C4-2B (cell line): ENCODE data around the gene PCDHGB2.
"Not testable (repeated sequence)": the region's sequence is repeated elsewhere in the genome, so short reads cannot be mapped to it uniquely, and the experiment has no call there.

Source experiments
- H3K27ac ChIP-seq: fragments of 450-650 bp; 2 replicates; pipeline ENCODE4 v1.5.1; 2017
- CTCF ChIP-seq: fragments of 450-650 bp; conservative IDR thresholded peaks from 2 replicates; pipeline ENCODE4 v1.5.1; 2017; ENCODE audit warnings: mild to moderate bottlenecking
- ZFX ChIP-seq: fragments of 450-650 bp; IDR thresholded peaks from 2 replicates; pipeline ENCODE4 v1.6.1; 2017

The PCDHGB2 gene

GRCh38 chr5:141359790-141360426, at the start of gene PCDHGB2:
TSS of gene PCDHGB2 (plus strand) at chr5:141359994. CDS start at chr5:141360136, 142 bp downstream.
- TF ChIP-seq ZFX (no peak), CTCF (peak; percentile 70)
- no peak within 1 kb of the TSS for H3K27ac ChIP-seq

GRCh38 chr5:141313711-141314110, 46.1 kb upstream of the PCDHGB2 start:
- TF ChIP-seq ZFX = no peak
- TF ChIP-seq CTCF = no peak
- H3K27ac ChIP-seq = no peak overlapping the region

- not testable (repeated sequence) for H3K27ac ChIP-seq
Observed at GRCh38 chr5:141316963-141317362, 42.8 kb upstream of the PCDHGB2 start.

GRCh38 chr5:141319202-141319601, 40.6 kb upstream of the PCDHGB2 start:
- no peak for TF ChIP-seq CTCF
- no peak for TF ChIP-seq ZFX
- H3K27ac ChIP-seq = no peak overlapping the region

GRCh38 chr5:141319699-141320098, 40.1 kb upstream of the PCDHGB2 start:
- no peak overlapping the region for H3K27ac ChIP-seq
- no peak for TF ChIP-seq ZFX
- no peak for TF ChIP-seq CTCF

GRCh38 chr5:141320225-141321169, 39.3 kb upstream of the PCDHGB2 start, which contains the start of gene TAF7:
TSS of gene TAF7 (minus strand) at chr5:141320784. CDS start at chr5:141320044, 740 bp downstream.
- peak within 1 kb of the TSS; percentile 60 for H3K27ac ChIP-seq
- TF ChIP-seq CTCF (peak; percentile 93), ZFX (peak; percentile 92)

- no peak for TF ChIP-seq CTCF
- TF ChIP-seq ZFX = no peak
- no peak overlapping the region for H3K27ac ChIP-seq
Observed at GRCh38 chr5:141322261-141322660, 37.5 kb upstream of the PCDHGB2 start.
